Fibroblast of skin of right biceps (primary cell): ENCODE measurements around the gene TOR4A.

Experiments used
- DNase-seq: peaks from one replicate; pipeline ENCODE4 v3.0.0-alpha.2; 2013

Gene TOR4A

GRCh38 chr9:137296670-137297664 lies 19.4 kb downstream of the TOR4A start:
- no peak for DNase-seq

- no peak for DNase-seq
Measured at GRCh38 chr9:137297966-137298365, 20.4 kb downstream of the TOR4A start.

- no peak for DNase-seq
Measured at GRCh38 chr9:137298401-137299202, 21.1 kb downstream of the TOR4A start.

GRCh38 chr9:137299203-137299565 lies 21.7 kb downstream of the TOR4A start:
- no peak for DNase-seq

- no peak for DNase-seq
Measured at GRCh38 chr9:137299938-137300337, 22.4 kb downstream of the TOR4A start.

GRCh38 chr9:137300567-137301080 lies 23.1 kb downstream of the TOR4A start:
- DNase-seq, result no peak

- DNase-seq, result peak; percentile 27
Measured at GRCh38 chr9:137301081-137301947, 23.8 kb downstream of the TOR4A start.

GRCh38 chr9:137302118-137302448 lies 24.6 kb downstream of the TOR4A start, which contains the start of gene NRARP:
TSS of gene NRARP (minus strand) at chr9:137302271. CDS start at chr9:137301928, 343 bp downstream.
- peak; percentile 78 for DNase-seq

- no peak for DNase-seq
Measured at GRCh38 chr9:137302449-137303150, 25.1 kb downstream of the TOR4A start.

- DNase-seq, result no peak
Measured at GRCh38 chr9:137303151-137303892, 25.8 kb downstream of the TOR4A start.

GRCh38 chr9:137303893-137304382 lies 26.4 kb downstream of the TOR4A start:
- no peak for DNase-seq

GRCh38 chr9:137304383-137305059 lies 27.0 kb downstream of the TOR4A start:
- no peak for DNase-seq

- peak; percentile 48 for DNase-seq
Measured at GRCh38 chr9:137305060-137305797, 27.7 kb downstream of the TOR4A start.

- DNase-seq, result no peak
Measured at GRCh38 chr9:137305798-137306065, 28.2 kb downstream of the TOR4A start.

GRCh38 chr9:137306066-137306849 lies 28.7 kb downstream of the TOR4A start:
- no peak for DNase-seq

- DNase-seq, result no peak
Measured at GRCh38 chr9:137306850-137307254, 29.3 kb downstream of the TOR4A start.

- DNase-seq, result no peak
Measured at GRCh38 chr9:137307255-137308056, 29.9 kb downstream of the TOR4A start.

- DNase-seq, result no peak
Measured at GRCh38 chr9:137308057-137308619, 30.6 kb downstream of the TOR4A start.
